ENCODE results near the gene MIF.
A peak's percentile ranks its signal among the peaks of the same experiment; 100 is the strongest.
"Not testable (repeated sequence)": the region's sequence is repeated elsewhere in the genome, so short reads cannot be mapped to it uniquely, and the experiment has no call there.

The MIF gene

GRCh38 chr22:23912293-23912903 lies 18.2 kb downstream of the MIF start:
- Histone ChIP-seq H3K4me3 (ENCODE audit: low read depth, low read length) (no peak overlapping the region), H3K27me3 (no peaks in the 10 kb centered on the region), H3K4me1 (peaks cover 7% of the 10 kb centered on the region), H3K36me3 (no peaks in the 10 kb centered on the region), H3K9me3 (no peaks in the 10 kb centered on the region)
- TF ChIP-seq CTCF (IDR thresholded peaks at IDR 0.05; ENCODE audit: low read depth, low read length) = no peak
- DNase-seq = no peak

- Histone ChIP-seq H3K27me3 (no peaks in the 10 kb centered on the region), H3K4me1 (peaks cover 7% of the 10 kb centered on the region), H3K4me3 (ENCODE audit: low read depth, low read length) (peak overlapping the region; percentile 64), H3K9me3 (no peaks in the 10 kb centered on the region), H3K36me3 (no peaks in the 10 kb centered on the region)
- no peak for DNase-seq
- no peak for TF ChIP-seq CTCF (IDR thresholded peaks at IDR 0.05; ENCODE audit: low read depth, low read length)
Measured at GRCh38 chr22:23913306-23913660, 19.1 kb downstream of the MIF start.

- Histone ChIP-seq H3K9me3 (no peaks in the 10 kb centered on the region), H3K4me1 (peaks cover 7% of the 10 kb centered on the region), H3K4me3 (ENCODE audit: low read depth, low read length) (peak overlapping the region; percentile 64), H3K36me3 (no peaks in the 10 kb centered on the region), H3K27me3 (no peaks in the 10 kb centered on the region)
- TF ChIP-seq CTCF (IDR thresholded peaks at IDR 0.05; ENCODE audit: low read depth, low read length) = no peak
- DNase-seq = peak; percentile 100
Measured at GRCh38 chr22:23913661-23914353, 19.6 kb downstream of the MIF start.

- Histone ChIP-seq H3K9me3 (no peaks in the 10 kb centered on the region), H3K4me1 (peaks cover 7% of the 10 kb centered on the region), H3K4me3 (ENCODE audit: low read depth, low read length) (no peak overlapping the region), H3K36me3 (no peaks in the 10 kb centered on the region), H3K27me3 (no peaks in the 10 kb centered on the region)
- no peak for DNase-seq
- no peak for TF ChIP-seq CTCF (IDR thresholded peaks at IDR 0.05; ENCODE audit: low read depth, low read length)
Measured at GRCh38 chr22:23915290-23915689, 21.1 kb downstream of the MIF start.

- not testable (repeated sequence) for H3K4me1 ChIP-seq; H3K9me3 ChIP-seq; H3K36me3 ChIP-seq; DNase-seq; H3K4me3 ChIP-seq (ENCODE audit: low read depth, low read length); H3K27me3 ChIP-seq
Measured at GRCh38 chr22:23920267-23920611, 26.1 kb downstream of the MIF start.

- not testable (repeated sequence) for H3K9me3 ChIP-seq; DNase-seq; H3K27me3 ChIP-seq; H3K4me3 ChIP-seq (ENCODE audit: low read depth, low read length); H3K4me1 ChIP-seq; H3K36me3 ChIP-seq
Measured at GRCh38 chr22:23921586-23922201, 27.5 kb downstream of the MIF start.

- no peak for TF ChIP-seq CTCF (IDR thresholded peaks at IDR 0.05; ENCODE audit: low read depth, low read length)
- H3K4me1 ChIP-seq = no peaks in the 10 kb centered on the region; the same call in 1 of the 2 replicates
- no peaks in the 10 kb centered on the region for H3K36me3 ChIP-seq
- no peak for DNase-seq
- H3K27me3 ChIP-seq = no peaks in the 10 kb centered on the region
- H3K4me3 ChIP-seq (ENCODE audit: low read depth, low read length) = no peak overlapping the region
- H3K9me3 ChIP-seq = no peaks in the 10 kb centered on the region; the same call in 1 of the 2 replicates
Measured at GRCh38 chr22:23922921-23923320, 28.7 kb downstream of the MIF start.
